G401 (cell line): ENCODE data around the gene RTP5. TPM values are rescaled to one million over a fixed set of nuclear protein-coding genes. Genes with fewer than 3 reads are reported as not detected.
A peak's percentile ranks its signal among the peaks of the same experiment; 100 is the strongest.

Experiments used
- DNase-seq: peaks from one replicate; pipeline ENCODE4 v3.0.0-alpha.2; 2015; ENCODE audit warnings: low spot score
- in situ Hi-C: cut with HindIII; loops from 2 replicates; pipeline ENCODE4 v1.10.0; 2016; ENCODE audit warnings: low sequenced_read_pairs, mixed read lengths
- total RNA-seq: library from RNA; depleted of rRNA; stranded (reverse); fragments of >200 nt; shearing (Covaris generic); gene quantifications from 2 replicates; pipeline ENCODE4 v1.2.3, GENCODE V29; 2014

RTP5 gene
- total RNA-seq, 1 experiment from 2014 or later: not detected

DNA sequence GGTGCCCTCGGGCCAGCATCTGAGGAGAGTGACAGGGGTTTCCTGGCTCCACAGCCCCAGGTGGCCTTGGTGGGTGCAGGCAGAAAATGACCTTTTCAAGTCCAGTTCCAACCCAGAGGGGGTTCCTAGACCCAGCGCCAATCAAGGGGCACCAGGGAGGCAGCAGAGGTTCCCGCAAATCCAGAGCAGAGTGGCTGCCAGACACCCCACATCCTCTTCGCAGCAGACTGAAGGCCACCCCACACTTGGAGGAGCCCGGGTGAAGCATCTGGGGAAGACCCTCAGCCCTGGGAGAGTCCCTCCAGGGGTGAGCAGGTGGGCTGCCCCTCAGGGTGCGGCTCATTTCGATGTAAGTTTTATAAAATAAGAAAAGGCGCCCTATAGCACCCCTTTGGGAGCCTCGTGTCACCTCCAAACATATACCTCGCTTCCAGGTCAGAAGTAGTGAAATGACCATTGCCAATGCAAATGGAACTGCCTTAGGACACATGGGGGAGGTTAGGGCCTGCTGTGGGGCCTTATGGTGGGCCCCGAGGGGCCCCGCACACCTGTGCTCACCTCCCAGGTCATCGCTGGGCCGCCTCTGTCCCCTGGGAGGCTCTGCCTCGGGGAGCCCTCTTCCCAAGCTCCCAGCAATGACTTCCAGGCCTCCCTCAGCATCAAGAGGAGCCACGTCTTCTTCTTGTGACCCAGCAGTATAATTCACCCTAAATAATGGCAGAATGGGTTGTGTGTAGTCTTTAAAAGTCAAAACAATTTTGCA, 11.0 kb downstream of the RTP5 start:
- in situ Hi-C loops: no loop called here
- DNase-seq: no peak

DNA sequence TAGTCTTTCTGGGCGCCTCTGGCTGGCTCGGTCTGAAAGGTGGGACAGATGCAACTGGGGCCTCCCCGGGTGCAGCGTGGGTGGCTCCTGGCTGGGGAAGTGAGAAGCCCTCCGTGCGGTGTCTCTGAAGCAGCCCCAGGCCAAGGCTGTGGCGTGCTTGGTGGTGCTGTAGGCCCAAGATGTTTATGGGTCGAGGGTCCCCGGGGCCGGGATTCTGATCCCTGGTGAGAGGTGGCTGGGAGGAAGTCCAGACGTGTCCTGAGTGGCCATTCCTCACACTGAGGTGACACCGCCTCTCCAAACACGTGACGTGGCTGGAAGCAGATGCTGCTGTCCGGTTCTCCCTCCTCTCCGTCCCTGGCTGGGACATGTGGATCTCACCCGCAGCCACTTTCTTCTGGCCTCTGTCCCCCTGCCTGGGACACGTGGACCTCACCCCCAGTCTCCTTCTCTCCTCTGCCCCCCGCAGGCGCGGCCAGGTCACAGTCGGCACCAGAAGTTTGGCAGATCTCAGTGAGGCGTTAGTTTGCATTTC, 12.6 kb downstream of the RTP5 start:
- in situ Hi-C loops: no loop called here
- DNase-seq: peak; percentile 44

GRCh38 chr2:241884951-241885290, 15.4 kb downstream of the RTP5 start:
- no peak for DNase-seq
- in situ Hi-C loops: no loop called here

GRCh38 chr2:241885291-241885945, 15.9 kb downstream of the RTP5 start:
- in situ Hi-C loops: no loop called here
- no peak for DNase-seq

GRCh38 chr2:241885946-241886643, 16.6 kb downstream of the RTP5 start:
- in situ Hi-C loops: no loop called here
- DNase-seq: no peak

- no peak for DNase-seq
Observed at GRCh38 chr2:241886840-241887447, 17.4 kb downstream of the RTP5 start.

GRCh38 chr2:241887806-241888522, 18.4 kb downstream of the RTP5 start:
- in situ Hi-C loops: no loop called here
- no peak for DNase-seq

More at GRCh38 chr2:241886840-241887447, 17.4 kb downstream of the RTP5 start:
- in situ Hi-C loops: no loop called here

DNA sequence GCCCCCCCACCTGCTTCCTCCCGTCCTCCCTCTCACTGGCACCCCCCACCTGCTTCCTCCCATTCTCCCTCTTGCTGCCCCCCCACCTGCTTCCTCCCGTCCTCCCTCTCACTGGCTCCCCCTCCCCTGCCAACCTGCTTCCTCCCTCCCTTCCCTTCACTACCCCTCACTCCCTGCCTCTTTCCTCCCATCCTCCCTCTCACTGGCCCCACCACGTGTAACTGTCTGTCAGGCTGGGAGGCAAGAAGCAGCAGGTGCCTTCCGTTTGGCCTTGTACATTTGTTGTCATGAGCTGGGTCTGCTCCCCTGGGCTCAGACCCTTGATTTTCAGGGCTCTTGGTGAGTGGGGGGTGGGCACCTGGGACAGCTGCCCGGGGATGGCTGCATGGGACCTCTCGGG, 19.1 kb downstream of the RTP5 start:
- in situ Hi-C loops: no loop called here
- DNase-seq: no peak

DNA sequence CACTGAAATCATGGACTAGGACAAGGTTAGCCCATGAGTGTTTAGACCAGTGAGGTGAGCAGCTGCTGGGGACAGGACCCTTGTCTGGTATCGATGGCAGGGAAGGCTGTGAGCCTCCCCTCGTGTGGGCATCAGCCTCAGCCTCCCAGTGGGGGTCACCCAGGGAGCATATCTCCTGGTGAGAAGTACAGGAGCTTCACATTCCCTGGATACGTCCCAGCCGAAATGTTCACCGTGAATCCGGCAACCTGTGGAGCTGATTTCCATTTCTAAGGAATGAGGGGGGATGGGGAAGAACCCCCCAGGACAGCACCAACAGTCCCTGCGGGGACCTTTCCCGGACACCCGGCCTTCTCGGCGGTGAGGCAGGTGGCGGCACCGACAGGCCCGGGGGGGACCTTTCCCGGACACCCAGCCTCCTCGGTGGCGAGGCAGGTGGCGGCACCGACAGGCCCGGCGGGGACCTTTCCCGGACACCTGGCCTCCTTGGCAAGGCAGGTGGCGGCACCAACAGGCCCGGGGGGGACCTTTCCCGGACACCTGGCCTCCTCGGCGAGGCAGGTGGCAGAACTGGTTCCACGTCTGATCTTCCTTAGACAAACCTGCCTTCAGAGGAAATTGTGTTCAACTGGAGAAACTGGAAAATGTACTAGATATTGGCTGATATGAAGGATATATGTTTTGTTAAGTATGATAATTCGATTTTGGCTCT, 21.2 kb downstream of the RTP5 start:
- DNase-seq: peak; percentile 68
- in situ Hi-C loops: no loop called here

GRCh38 chr2:241891315-241891987, 21.9 kb downstream of the RTP5 start:
- in situ Hi-C loops: no loop called here
- DNase-seq: peak; percentile 35

DNA sequence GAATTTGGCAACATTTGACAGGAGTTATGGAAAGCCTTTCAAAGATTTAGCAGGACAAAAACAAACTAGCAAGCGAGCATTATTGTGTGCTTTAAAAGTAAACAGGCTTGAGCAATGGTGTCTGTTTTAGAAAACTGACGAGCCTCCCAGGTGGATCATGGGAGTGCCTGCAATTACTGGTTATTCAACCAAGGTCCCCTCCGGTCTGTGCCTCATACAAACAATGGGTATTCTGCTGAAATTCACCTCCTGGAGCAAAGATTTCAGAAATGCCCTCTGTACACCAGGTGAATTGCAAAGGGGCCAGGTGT, 22.4 kb downstream of the RTP5 start:
- no peak for DNase-seq
- in situ Hi-C loops: no loop called here

GRCh38 chr2:241892299-241893137, 23.0 kb downstream of the RTP5 start:
- DNase-seq: no peak
- in situ Hi-C loops: no loop called here

DNA sequence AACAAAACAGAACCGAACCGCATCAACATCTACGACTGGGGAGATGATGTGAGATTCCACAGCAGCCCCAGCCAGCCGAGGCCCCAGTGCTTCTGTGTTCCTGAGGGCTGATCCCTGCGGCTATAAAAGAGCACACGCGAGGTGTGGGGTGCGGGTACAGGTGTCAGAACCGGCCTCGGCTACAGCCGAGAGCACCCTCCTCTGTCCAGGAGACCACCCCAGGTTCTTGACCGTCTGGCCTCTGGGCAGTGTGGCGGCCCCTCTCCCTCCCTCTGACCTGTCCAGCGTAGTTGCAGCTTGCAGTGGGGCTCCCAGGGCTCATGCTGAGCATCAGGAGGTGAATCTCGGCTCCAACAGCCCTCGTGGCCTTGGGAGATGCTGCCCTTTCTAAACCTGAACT, 23.7 kb downstream of the RTP5 start:
- in situ Hi-C loops: no loop called here
- DNase-seq: no peak

- no peak for DNase-seq
- in situ Hi-C loops: no loop called here
Observed at GRCh38 chr2:241894056-241894641, 24.6 kb downstream of the RTP5 start.

DNA sequence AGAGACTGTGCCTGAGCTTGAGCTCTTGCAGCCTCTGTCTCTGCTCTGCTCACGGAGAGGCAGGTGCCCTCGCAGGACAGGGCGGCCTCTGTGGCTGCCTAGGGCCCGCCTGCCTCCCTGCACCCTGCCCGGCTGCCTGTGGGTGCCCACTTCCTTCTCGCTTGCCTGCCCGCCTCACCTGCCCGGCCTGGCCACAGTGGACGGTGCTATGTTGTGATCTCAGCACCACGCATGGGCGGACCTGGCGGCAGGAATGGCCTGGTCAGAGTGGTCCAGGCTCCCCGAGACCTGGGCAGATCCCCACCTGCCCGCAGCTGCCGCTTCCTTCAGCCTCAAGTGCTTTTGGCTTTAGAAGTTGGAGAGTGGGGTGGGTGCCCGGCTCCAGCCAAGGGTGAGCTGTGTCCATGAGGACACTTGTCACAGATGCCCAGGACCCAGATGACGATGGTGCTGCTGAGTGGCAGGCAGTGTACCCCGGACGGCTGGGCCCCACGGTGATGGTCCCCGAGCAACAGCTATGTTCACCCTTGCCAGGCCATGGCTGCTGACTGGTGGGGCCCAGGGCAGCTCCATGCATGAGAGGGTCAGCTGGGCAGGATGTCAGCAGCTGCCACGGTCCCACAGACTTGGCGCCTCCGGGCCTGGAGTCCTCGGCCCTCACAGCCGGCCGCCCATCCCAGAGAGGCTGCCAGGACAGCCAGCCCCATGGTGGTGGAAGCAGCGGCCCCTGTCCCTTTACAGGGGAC, 25.3 kb downstream of the RTP5 start:
- DNase-seq: no peak
- in situ Hi-C loops: no loop called here

DNA sequence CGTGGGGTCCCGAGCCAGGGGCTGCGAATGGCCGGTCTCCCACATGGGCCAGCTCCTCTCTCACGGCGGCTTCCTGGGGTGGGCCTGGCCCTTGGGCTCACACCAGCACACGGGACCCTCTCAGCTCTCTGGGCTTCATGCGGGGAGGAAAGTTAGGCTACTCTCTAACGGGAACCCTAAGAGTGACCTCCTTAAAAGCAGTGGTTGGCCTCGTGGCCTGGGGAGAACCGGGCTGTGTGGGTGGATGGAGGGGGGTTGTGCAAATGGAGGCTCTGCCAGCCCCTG, 25.8 kb downstream of the RTP5 start:
- no peak for DNase-seq
- in situ Hi-C loops: no loop called here
